K562 (cell line): Measurements from ENCODE around the gene NMB. TPM values are rescaled to one million over a fixed set of nuclear protein-coding genes. Genes with fewer than 3 reads are reported as not detected.

Experiments
- CHD2 ChIP-seq: IDR thresholded peaks from 2 replicates; pipeline ENCODE4 v1.6.1; 2011; ENCODE audit warnings: low read depth, low read length
- DLX4 ChIP-seq: fragments of 250-450 bp; sonication (Bioruptor Pico); IDR thresholded peaks from 2 replicates; pipeline ENCODE4 v1.6.1; 2021; ENCODE audit warnings: mild to moderate bottlenecking
- ETS1 ChIP-seq: conservative IDR thresholded peaks from 2 replicates; pipeline ENCODE4 v1.6.1; 2011; ENCODE audit warnings: low read depth, mild to moderate bottlenecking, low read length; ENCODE audit not compliant: control insufficient read depth
- FOXO4 ChIP-seq: fragments of 450-650 bp; formaldehyde crosslinking; IDR thresholded peaks from 2 replicates; pipeline ENCODE4 v1.4.0; 2020; ENCODE audit warnings: mild to moderate bottlenecking, moderate library complexity
- FUS ChIP-seq: fragments of 200-400 bp; formaldehyde crosslinking; optimal IDR thresholded peaks from 2 replicates; pipeline ENCODE3; 2017; ENCODE audit warnings: low read depth, low read length
- HLTF ChIP-seq: fragments of 450-650 bp; IDR thresholded peaks from 2 replicates; pipeline ENCODE4 v1.6.1; 2016
- MEF2A ChIP-seq: IDR thresholded peaks from 2 replicates; pipeline ENCODE4 v1.6.1; 2011; ENCODE audit warnings: low read depth, mild to moderate bottlenecking, low read length, moderate library complexity; ENCODE audit not compliant: control insufficient read depth
- MITF ChIP-seq: IDR thresholded peaks from 2 replicates; pipeline ENCODE4 v1.6.1; 2014; ENCODE audit warnings: antibody characterized with exemption
- NBN ChIP-seq: fragments of 450-650 bp; IDR thresholded peaks from 2 replicates; pipeline ENCODE4 v1.6.1; 2016; ENCODE audit warnings: low read depth, mild to moderate bottlenecking
- POLR2G ChIP-seq: fragments of 200-400 bp; formaldehyde crosslinking; IDR thresholded peaks from 2 replicates; pipeline ENCODE4 v1.6.1; 2017; ENCODE audit warnings: low read depth, mild to moderate bottlenecking, antibody characterized with exemption, low read length, moderate library complexity
- RBM39 ChIP-seq: fragments of 200-400 bp; formaldehyde crosslinking; optimal IDR thresholded peaks from 2 replicates; pipeline ENCODE3; 2018; ENCODE audit warnings: low read depth, low read length
- RFX5 ChIP-seq: IDR thresholded peaks from 2 replicates; pipeline ENCODE4 v1.6.1; 2011; ENCODE audit warnings: low read depth, mild to moderate bottlenecking, improper control_type of control experiment, low read length
- SIN3A ChIP-seq, 2 experiments: fragments of 150-350 bp in 1 of 2; IDR thresholded peaks; 2 replicates each; pipeline ENCODE4 v1.6.1; 2011 to 2016; ENCODE audit warnings: borderline replicate concordance in 2 of 2, low read depth in 2 of 2, low read length in 2 of 2, mild to moderate bottlenecking in 2 of 2, moderate library complexity in 2 of 2; ENCODE audit not compliant: control insufficient read depth in 1 of 2
- SP1 ChIP-seq: sonication (generic); formaldehyde crosslinking; IDR thresholded peaks from 2 replicates; pipeline ENCODE4 v1.8.1; 2022; ENCODE audit warnings: mild to moderate bottlenecking, missing genetic modification reagents
- TCF3 ChIP-seq: sonication (generic); formaldehyde crosslinking; IDR thresholded peaks from 2 replicates; pipeline ENCODE4 v1.4.0; 2020; ENCODE audit warnings: mild to moderate bottlenecking, missing genetic modification reagents
- TFE3 ChIP-seq: fragments of 450-650 bp; formaldehyde crosslinking; IDR thresholded peaks from 2 replicates; pipeline ENCODE4 v1.4.0; 2020; ENCODE audit warnings: mild to moderate bottlenecking, mixed read lengths
- ZNF143 ChIP-seq: sonication (generic); formaldehyde crosslinking; IDR thresholded peaks from 2 replicates; pipeline ENCODE4 v1.9.0; 2022; ENCODE audit warnings: mild to moderate bottlenecking, missing genetic modification reagents
- ZNF23 ChIP-seq: fragments of 250-450 bp; sonication (Bioruptor Pico); IDR thresholded peaks from 2 replicates; pipeline ENCODE4 v1.4.0; 2020; ENCODE audit warnings: mild to moderate bottlenecking
- ZNF239 ChIP-seq: fragments of 250-450 bp; sonication (Bioruptor Pico); IDR thresholded peaks from 2 replicates; pipeline ENCODE4 v1.4.0; 2020; ENCODE audit warnings: mild to moderate bottlenecking
- ZNF584 ChIP-seq: fragments of 200-800 bp; sonication (Bioruptor generic); IDR thresholded peaks from 2 replicates; pipeline ENCODE4 v1.6.1; 2016; ENCODE audit warnings: low read depth, mild to moderate bottlenecking, missing genetic modification characterization, missing compliant biosample characterization
- polyA plus RNA-seq, 8 experiments: library from polyadenylated mRNA; depleted of rRNA in 4 of 8; stranded (reverse) in 5 of 8; unstranded in 3 of 8; fragments of >200 nt; fragmentation: Nextera tagmentation in 2 of 8; fragmentation: Illumina TruSeq in 1 of 8; extraction: Ambion mirVana in 2 of 8; extraction: Trizol in 1 of 8; gene quantifications; 2 replicates each; pipeline versions ENCODE4 v1.2.1 to v1.2.3, GENCODE V29; 2011 to 2014; ENCODE audit warnings: inconsistent platforms in 1 of 8, missing spikeins in 1 of 8
- total RNA-seq, 7 experiments: library from RNA; depleted of rRNA in 6 of 7; stranded (reverse); fragments of >200 nt in 6 of 7; fragmentation: Illumina TruSeq in 2 of 7; extraction: Trizol in 2 of 7; gene quantifications; 2 replicates each; pipeline versions ENCODE4 v1.2.1 to v1.2.3, GENCODE V29; 2011 to 2021; ENCODE audit warnings: low replicate concordance in 1 of 7

The NMB gene
- total and polyA plus RNA-seq, 9 of the 15 experiments (the other 6 are each of a cell fraction or from before 2014, with no cell fraction given): 0.06 to 0.16 (median 0.09) TPM; not detected in 5

GRCh38 chr15:84633311-84634227, 24.4 kb downstream of the NMB start (continued):
- TF ChIP-seq ETS1 (no peak), ZNF584 (CRISPR knock-in tag) (no peak), MITF (no peak), NBN (no peak), ZNF239 (CRISPR knock-in tag) (no peak), FOXO4 (CRISPR knock-in tag) (no peak), RFX5 (no peak), FUS (no peak), DLX4 (CRISPR knock-in tag) (no peak), HLTF (no peak), CHD2 (no peak), ZNF143 (no peak), RBM39 (no peak), SP1 (CRISPR knock-in tag) (0 out of 2 replicates have a peak, but pooled peaks have one; percentile 30), TCF3 (CRISPR knock-in tag) (no peak), POLR2G (peak; percentile 81), SIN3A (IDR thresholded peaks at IDR 0.05; ENCODE audit: borderline replicate concordance in 2 of 2, control insufficient read depth in 1 of 2, low read depth in 2 of 2, low read length in 2 of 2) (peak; percentile 70 to 78; a peak in 3 of 4 replicates), TFE3 (CRISPR knock-in tag) (no peak), MEF2A (peak; percentile 59; the same call in 1 of the 2 replicates), ZNF23 (CRISPR knock-in tag) (no peak)
